ENCODE results near the gene GRIPAP1.

The GRIPAP1 gene

GRCh38 chrX:48957827-48958634 is 44.0 kb downstream of the GRIPAP1 start:
- DNase-seq = peak; percentile 96 to 97

- DNase-seq = peak; percentile 61 to 72
Observed at GRCh38 chrX:48957477-48957826, 44.6 kb downstream of the GRIPAP1 start, which contains the start of gene OTUD5. Gene OTUD5, minus strand, starts transcription at chrX:48957607. Its CDS starts 37 bp downstream, at chrX:48957570.

- DNase-seq = no peak
Observed at GRCh38 chrX:48956728-48957414, 45.2 kb downstream of the GRIPAP1 start.

- no peak for DNase-seq
Observed at GRCh38 chrX:48948589-48948988, 53.5 kb downstream of the GRIPAP1 start.

- DNase-seq = peak; percentile 19 to 24
Observed at GRCh38 chrX:48945517-48946348, 56.3 kb downstream of the GRIPAP1 start.

- DNase-seq = no peak
Observed at GRCh38 chrX:48942895-48943294, 59.2 kb downstream of the GRIPAP1 start.

- no peak for DNase-seq
Observed at GRCh38 chrX:48940404-48940955, 61.6 kb downstream of the GRIPAP1 start.

- DNase-seq = no peak
Observed at GRCh38 chrX:48939524-48940228, 62.4 kb downstream of the GRIPAP1 start.

- no peak for DNase-seq
Observed at GRCh38 chrX:48938721-48939425, 63.2 kb downstream of the GRIPAP1 start.

GRCh38 chrX:48937054-48937907 is 64.8 kb downstream of the GRIPAP1 start:
- DNase-seq = no peak

GRCh38 chrX:48936429-48937053 is 65.5 kb downstream of the GRIPAP1 start:
- DNase-seq = no peak

- DNase-seq = no peak
Observed at GRCh38 chrX:48935301-48935670, 66.8 kb downstream of the GRIPAP1 start.

GRCh38 chrX:48934581-48935300 is 67.3 kb downstream of the GRIPAP1 start:
- no peak for DNase-seq

- no peak for DNase-seq
Observed at GRCh38 chrX:48933757-48934156, 68.3 kb downstream of the GRIPAP1 start.

- no peak for DNase-seq
Observed at GRCh38 chrX:48927736-48928382, 74.2 kb downstream of the GRIPAP1 start.

GRCh38 chrX:48927123-48927522 is 74.9 kb downstream of the GRIPAP1 start:
- DNase-seq = no peak

GRCh38 chrX:48924270-48924669 is 77.8 kb downstream of the GRIPAP1 start:
- no peak for DNase-seq

- DNase-seq = no peak
Observed at GRCh38 chrX:48923771-48924170, 78.3 kb downstream of the GRIPAP1 start.
